RWPE1 (cell line): ENCODE data around the gene ZFPL1.

Experiments
- CTCF ChIA-PET: fragments of 350-600 bp; sonication (Branson Sonifier 250); formaldehyde crosslinking; extraction: SDS; loops from one replicate; lab custom pipeline; 2021; lab: Yijun Ruan, JAX
- POLR2A ChIA-PET: fragments of 400-600 bp; formaldehyde crosslinking; extraction: SDS; loops from one replicate; lab custom pipeline; 2020; ENCODE audit warnings: antibody characterized with exemption; ENCODE audit not compliant: low non-redundant PET; lab: Yijun Ruan, JAX
- DNase-seq: peaks from one replicate; pipeline ENCODE4 v3.0.0; 2012; ENCODE audit warnings: low spot score
- H3K27ac ChIP-seq: fragments of 450-650 bp; 2 replicates; pipeline ENCODE4 v1.5.1; 2017
- TF ChIP-seq, protein P1 (sequence below): fragments of 450-650 bp; conservative IDR thresholded peaks from 2 replicates; pipeline ENCODE4 v1.5.1; 2017; ENCODE audit warnings: low read depth, mild to moderate bottlenecking

Gene ZFPL1

GRCh38 chr11:65124480-65125196 is 40.6 kb downstream of the ZFPL1 start:
- POLR2A ChIA-PET = interaction anchor here (0.7 kb wide), 1 partner anchor 79 kb away, joined by 3 read pairs; no protein-coding TSS in a partner anchor
- DNase-seq = no peak
- TF ChIP-seq, protein P1, sequence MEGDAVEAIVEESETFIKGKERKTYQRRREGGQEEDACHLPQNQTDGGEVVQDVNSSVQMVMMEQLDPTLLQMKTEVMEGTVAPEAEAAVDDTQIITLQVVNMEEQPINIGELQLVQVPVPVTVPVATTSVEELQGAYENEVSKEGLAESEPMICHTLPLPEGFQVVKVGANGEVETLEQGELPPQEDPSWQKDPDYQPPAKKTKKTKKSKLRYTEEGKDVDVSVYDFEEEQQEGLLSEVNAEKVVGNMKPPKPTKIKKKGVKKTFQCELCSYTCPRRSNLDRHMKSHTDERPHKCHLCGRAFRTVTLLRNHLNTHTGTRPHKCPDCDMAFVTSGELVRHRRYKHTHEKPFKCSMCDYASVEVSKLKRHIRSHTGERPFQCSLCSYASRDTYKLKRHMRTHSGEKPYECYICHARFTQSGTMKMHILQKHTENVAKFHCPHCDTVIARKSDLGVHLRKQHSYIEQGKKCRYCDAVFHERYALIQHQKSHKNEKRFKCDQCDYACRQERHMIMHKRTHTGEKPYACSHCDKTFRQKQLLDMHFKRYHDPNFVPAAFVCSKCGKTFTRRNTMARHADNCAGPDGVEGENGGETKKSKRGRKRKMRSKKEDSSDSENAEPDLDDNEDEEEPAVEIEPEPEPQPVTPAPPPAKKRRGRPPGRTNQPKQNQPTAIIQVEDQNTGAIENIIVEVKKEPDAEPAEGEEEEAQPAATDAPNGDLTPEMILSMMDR = no peak
- H3K27ac ChIP-seq = peak overlapping the region; percentile 88
- CTCF ChIA-PET = interaction anchor here (1.0 kb wide), 1 partner anchor 57 kb away, joined by 3 read pairs; no protein-coding TSS in a partner anchor

GRCh38 chr11:65125197-65126056 is 41.4 kb downstream of the ZFPL1 start:
- TF ChIP-seq, protein P1 = no peak
- no peak for DNase-seq
- H3K27ac ChIP-seq = peak overlapping the region; percentile 51
- ChIA-PET POLR2A (no interaction called here), CTCF (interaction anchor here (1.0 kb wide), 1 partner anchor 56 kb away, joined by 3 read pairs; no protein-coding TSS in a partner anchor)

DNA sequence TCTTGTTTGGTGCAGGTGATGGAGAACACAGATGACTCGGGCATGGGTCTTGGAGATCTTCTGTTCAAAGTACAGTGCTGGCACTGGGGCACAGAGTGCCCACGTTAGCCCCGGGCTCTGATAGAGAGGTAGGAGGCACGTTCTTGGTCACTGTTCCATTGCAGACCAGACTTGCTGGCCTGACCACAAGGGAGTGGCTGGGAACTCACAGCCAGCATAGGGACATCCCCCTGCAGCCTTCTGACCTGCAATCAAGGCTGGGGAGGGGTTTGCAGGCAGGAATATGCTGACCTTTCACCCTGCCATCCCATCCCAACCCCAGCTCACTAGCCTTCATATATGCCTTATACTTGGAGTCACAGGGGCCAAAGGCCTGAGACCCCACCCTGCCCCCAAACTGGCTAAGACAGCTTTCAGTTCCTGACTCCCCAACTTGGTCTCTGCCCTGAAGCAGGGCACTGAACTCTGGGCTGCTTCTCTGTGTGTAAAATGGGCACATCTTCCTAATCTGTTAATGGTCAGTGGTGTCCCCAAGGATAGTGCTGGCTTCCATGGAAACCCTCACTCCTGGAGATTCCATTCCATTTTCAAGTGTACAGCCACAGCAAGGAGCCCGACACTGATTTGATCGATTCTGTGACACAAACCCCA is 42.7 kb downstream of the ZFPL1 start:
- DNase-seq = no peak
- CTCF ChIA-PET = interaction anchor here (0.6 kb wide), 1 partner anchor 333 kb away, joined by 3 read pairs; no protein-coding TSS in a partner anchor
- H3K27ac ChIP-seq = peak overlapping the region; percentile 51
- POLR2A ChIA-PET = interaction anchor here (0.9 kb wide), 1 partner anchor 15 kb away, joined by 3 read pairs; the partner anchor contains the start of gene TM7SF2
- TF ChIP-seq, protein P1 = no peak

DNA sequence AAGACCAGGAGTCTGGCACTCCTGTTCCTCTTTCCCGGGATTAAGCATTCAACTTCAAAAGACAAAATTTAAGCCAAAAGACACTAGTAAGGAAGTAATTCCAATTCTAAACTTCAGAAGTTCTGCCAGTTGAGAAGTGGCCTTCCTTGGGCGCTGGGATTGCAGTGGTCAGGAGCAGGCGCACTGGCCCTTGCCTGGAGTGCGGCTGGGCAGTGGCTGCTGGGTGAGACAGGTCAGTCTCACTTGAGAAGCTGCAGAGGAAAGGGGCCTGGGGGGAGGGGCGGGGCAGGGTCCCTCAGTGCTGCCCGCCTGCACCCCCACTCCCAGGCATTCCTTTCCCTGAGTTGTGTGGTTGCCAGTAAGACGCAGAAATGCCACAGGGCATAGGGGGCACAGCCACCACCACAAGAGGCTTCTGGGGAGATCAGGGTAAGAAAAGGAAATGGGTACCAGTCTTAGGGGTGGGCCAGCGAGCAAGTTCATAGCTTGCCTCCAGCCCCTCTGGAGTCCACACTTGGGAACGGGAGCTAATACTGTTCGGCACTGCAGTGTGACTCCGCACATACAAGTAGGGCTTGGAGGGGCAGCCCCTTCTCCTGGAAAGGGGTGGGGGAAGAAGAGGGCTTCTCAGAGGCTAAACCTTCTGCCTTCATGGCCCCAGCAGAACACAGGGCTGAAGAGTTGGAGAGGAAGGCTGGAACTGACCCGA is 43.6 kb downstream of the ZFPL1 start:
- ChIA-PET CTCF (interaction anchor here (0.6 kb wide), 1 partner anchor 334 kb away, joined by 3 read pairs; no protein-coding TSS in a partner anchor), POLR2A (no interaction called here)
- no peak for DNase-seq
- TF ChIP-seq, protein P1 = no peak
- peak overlapping the region; percentile 43 for H3K27ac ChIP-seq

DNA sequence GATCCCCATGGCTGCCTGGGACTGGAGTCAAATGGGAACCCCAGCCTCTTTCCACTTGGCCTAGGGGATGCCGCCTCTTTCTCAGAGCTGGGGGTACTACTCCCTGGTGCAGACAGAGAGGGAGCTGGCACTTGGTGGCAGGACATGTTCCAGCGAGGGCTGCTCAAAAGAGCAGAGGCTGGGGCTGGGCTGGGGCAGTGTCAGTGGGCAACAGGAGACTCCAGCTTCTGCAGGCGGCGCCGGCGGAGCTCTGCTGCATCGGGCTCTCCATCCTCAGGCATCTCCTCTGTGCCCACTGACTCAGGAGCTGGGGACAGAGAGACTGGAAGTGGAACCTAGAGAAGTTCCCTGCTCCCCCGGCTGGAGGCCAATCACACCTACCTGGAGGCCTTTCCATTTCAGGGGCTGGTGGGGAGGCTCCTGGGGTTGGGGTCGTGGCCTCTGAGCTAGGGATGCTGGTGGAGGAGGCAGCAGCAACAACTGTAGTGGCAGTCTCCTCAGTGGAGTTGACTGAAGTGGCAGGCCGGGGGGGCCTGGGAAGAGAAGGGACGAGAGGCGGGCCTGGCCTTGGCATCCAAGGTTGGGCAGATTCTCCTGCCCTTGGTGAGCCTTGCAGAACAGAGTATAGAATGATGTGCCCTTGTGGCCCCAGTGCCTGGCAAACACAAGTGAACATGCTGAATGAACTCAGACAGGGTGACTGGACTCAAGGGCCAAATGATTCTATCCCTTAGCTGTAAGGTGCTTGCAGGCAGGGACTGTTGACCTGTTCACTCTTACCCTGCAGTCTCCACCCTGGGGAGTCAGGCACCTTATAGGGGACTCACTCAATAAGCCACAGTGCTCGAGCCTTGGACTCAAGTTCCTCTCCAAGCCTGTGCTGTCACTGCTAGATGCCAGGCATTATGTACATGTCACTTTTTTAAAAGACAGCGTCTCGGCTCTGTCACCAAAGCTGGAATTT is 44.4 kb downstream of the ZFPL1 start:
- DNase-seq = no peak
- H3K27ac ChIP-seq = peak overlapping the region; percentile 43
- CTCF ChIA-PET = interaction anchor here (1.2 kb wide), 1 partner anchor 11 kb away, joined by 6 read pairs; the partner anchor contains the start of gene ZNHIT2
- TF ChIP-seq, protein P1 = no peak
- POLR2A ChIA-PET = interaction anchor here (0.6 kb wide), 1 partner anchor 59 kb away, joined by 4 read pairs; no protein-coding TSS in a partner anchor
